ENCODE data around the gene ANKS1A.

DNA sequence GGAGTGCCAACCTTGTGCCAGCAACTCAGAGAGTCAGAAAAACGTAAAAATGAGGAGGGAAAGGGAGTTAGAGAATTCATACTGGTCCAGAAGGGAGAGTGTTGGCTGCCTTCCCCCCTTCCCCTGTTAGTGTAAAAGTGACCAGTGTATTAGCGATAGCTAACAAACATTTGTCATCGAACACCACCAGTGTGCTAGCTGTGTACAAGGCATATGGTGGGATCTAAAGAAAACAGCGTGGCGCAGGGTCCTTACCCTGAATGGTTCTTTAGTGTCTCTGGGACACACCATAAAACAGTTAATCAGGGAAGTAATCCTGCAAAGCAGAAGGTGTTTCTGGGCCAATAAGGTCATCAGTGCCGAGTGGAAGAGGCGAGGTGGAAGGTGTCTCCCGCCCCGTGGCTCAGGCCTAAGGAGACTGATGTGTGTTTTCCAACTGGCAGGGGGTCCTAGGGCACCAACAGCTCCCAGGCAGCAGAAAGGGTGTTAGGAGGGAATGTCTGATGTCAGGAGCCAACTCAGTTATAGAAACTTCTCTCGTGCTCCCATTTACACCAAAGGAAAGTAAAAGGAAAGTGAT is 160.2 kb downstream of the ANKS1A start:
- TF ChIP-seq EP300 (IDR thresholded peaks at IDR 0.05; ENCODE audit: borderline replicate concordance) = no peak
- TF ChIP-seq MAX (IDR thresholded peaks at IDR 0.05) = no peak
- TF ChIP-seq YY1 (IDR thresholded peaks at IDR 0.05; ENCODE audit: low read depth) = no peak
- TF ChIP-seq RAD21 (IDR thresholded peaks at IDR 0.05; ENCODE audit: low read depth) = no peak
- TF ChIP-seq, protein P1, sequence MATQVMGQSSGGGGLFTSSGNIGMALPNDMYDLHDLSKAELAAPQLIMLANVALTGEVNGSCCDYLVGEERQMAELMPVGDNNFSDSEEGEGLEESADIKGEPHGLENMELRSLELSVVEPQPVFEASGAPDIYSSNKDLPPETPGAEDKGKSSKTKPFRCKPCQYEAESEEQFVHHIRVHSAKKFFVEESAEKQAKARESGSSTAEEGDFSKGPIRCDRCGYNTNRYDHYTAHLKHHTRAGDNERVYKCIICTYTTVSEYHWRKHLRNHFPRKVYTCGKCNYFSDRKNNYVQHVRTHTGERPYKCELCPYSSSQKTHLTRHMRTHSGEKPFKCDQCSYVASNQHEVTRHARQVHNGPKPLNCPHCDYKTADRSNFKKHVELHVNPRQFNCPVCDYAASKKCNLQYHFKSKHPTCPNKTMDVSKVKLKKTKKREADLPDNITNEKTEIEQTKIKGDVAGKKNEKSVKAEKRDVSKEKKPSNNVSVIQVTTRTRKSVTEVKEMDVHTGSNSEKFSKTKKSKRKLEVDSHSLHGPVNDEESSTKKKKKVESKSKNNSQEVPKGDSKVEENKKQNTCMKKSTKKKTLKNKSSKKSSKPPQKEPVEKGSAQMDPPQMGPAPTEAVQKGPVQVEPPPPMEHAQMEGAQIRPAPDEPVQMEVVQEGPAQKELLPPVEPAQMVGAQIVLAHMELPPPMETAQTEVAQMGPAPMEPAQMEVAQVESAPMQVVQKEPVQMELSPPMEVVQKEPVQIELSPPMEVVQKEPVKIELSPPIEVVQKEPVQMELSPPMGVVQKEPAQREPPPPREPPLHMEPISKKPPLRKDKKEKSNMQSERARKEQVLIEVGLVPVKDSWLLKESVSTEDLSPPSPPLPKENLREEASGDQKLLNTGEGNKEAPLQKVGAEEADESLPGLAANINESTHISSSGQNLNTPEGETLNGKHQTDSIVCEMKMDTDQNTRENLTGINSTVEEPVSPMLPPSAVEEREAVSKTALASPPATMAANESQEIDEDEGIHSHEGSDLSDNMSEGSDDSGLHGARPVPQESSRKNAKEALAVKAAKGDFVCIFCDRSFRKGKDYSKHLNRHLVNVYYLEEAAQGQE (IDR thresholded peaks at IDR 0.05; ENCODE audit: low read depth) = no peak
- no peak for TF ChIP-seq TAF1 (IDR thresholded peaks at IDR 0.05; ENCODE audit: low read depth)
- TF ChIP-seq FOXM1 (IDR thresholded peaks at IDR 0.05; ENCODE audit: borderline replicate concordance, low read depth) = no peak
- TF ChIP-seq CREB1 (IDR thresholded peaks at IDR 0.05; ENCODE audit: low read depth) = no peak
- no peak for TF ChIP-seq TEAD4 (IDR thresholded peaks at IDR 0.05)
- no peak for TF ChIP-seq EGR1 (IDR thresholded peaks at IDR 0.05)
- TF ChIP-seq, protein P2, sequence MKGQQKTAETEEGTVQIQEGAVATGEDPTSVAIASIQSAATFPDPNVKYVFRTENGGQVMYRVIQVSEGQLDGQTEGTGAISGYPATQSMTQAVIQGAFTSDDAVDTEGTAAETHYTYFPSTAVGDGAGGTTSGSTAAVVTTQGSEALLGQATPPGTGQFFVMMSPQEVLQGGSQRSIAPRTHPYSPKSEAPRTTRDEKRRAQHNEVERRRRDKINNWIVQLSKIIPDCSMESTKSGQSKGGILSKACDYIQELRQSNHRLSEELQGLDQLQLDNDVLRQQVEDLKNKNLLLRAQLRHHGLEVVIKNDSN (IDR thresholded peaks at IDR 0.05) = no peak
- TF ChIP-seq TCF12 (IDR thresholded peaks at IDR 0.05; ENCODE audit: low read depth) = no peak
- TF ChIP-seq NFIC (IDR thresholded peaks at IDR 0.05) = no peak
- TF ChIP-seq CEBPB (IDR thresholded peaks at IDR 0.05) = no peak
